ENCODE data around the gene PLK3.
"Not testable (repeated sequence)": the region's sequence is repeated elsewhere in the genome, so short reads cannot be mapped to it uniquely, and the experiment has no call there.

Gene PLK3

GRCh38 chr1:44810762-44811105 lies 10.6 kb downstream of the PLK3 start:
- Mint-ChIP-seq H3K36me3 (ENCODE audit: low read depth) (peaks cover 42% of the 10 kb centered on the region), H3K27ac (peak overlapping the region; percentile 99), H3K4me1 (ENCODE audit: low read depth) (peaks cover 66% of the 10 kb centered on the region)
- H3K27me3 Mint-ChIP-seq (ENCODE audit: low read depth); H3K4me3 Mint-ChIP-seq; H3K9me3 Mint-ChIP-seq: not testable (repeated sequence)

- Mint-ChIP-seq H3K27me3 (ENCODE audit: low read depth) (no peaks in the 10 kb centered on the region), H3K36me3 (ENCODE audit: low read depth) (peaks cover 41% of the 10 kb centered on the region), H3K4me1 (ENCODE audit: low read depth) (peaks cover 65% of the 10 kb centered on the region), H3K27ac (peak overlapping the region; percentile 99), H3K9me3 (no peaks in the 10 kb centered on the region), H3K4me3 (peak overlapping the region; percentile 38)
Measured at GRCh38 chr1:44811234-44811633, 11.1 kb downstream of the PLK3 start.

GRCh38 chr1:44812822-44813543 lies 12.8 kb downstream of the PLK3 start:
- Mint-ChIP-seq H3K4me1 (ENCODE audit: low read depth) (peaks cover 57% of the 10 kb centered on the region), H3K27me3 (ENCODE audit: low read depth) (no peaks in the 10 kb centered on the region), H3K27ac (no peak overlapping the region), H3K9me3 (no peaks in the 10 kb centered on the region), H3K4me3 (peak overlapping the region; percentile 91), H3K36me3 (ENCODE audit: low read depth) (peaks cover 35% of the 10 kb centered on the region)

- Mint-ChIP-seq H3K4me1 (ENCODE audit: low read depth) (peaks cover 46% of the 10 kb centered on the region), H3K4me3 (peak overlapping the region; percentile 72), H3K36me3 (ENCODE audit: low read depth) (peaks cover 26% of the 10 kb centered on the region)
- H3K27ac Mint-ChIP-seq; H3K9me3 Mint-ChIP-seq; H3K27me3 Mint-ChIP-seq (ENCODE audit: low read depth): not testable (repeated sequence)
Measured at GRCh38 chr1:44815926-44816325, 15.7 kb downstream of the PLK3 start.

- H3K4me3 Mint-ChIP-seq, result peak overlapping the region; percentile 15
- H3K36me3 Mint-ChIP-seq (ENCODE audit: low read depth), result peaks cover 17% of the 10 kb centered on the region
- no peaks in the 10 kb centered on the region for H3K9me3 Mint-ChIP-seq
- H3K27ac Mint-ChIP-seq, result peak overlapping the region; percentile 32
- no peaks in the 10 kb centered on the region for H3K27me3 Mint-ChIP-seq (ENCODE audit: low read depth)
- H3K4me1 Mint-ChIP-seq (ENCODE audit: low read depth), result peaks cover 40% of the 10 kb centered on the region
Measured at GRCh38 chr1:44817307-44817706, 17.1 kb downstream of the PLK3 start.

GRCh38 chr1:44817771-44818495 lies 17.8 kb downstream of the PLK3 start:
- no peaks in the 10 kb centered on the region for H3K27me3 Mint-ChIP-seq (ENCODE audit: low read depth)
- H3K27ac Mint-ChIP-seq, result peak overlapping the region; percentile 82
- H3K9me3 Mint-ChIP-seq, result no peaks in the 10 kb centered on the region
- H3K4me1 Mint-ChIP-seq (ENCODE audit: low read depth), result peaks cover 44% of the 10 kb centered on the region
- H3K4me3 Mint-ChIP-seq, result peak overlapping the region; percentile 78
- peaks cover 17% of the 10 kb centered on the region for H3K36me3 Mint-ChIP-seq (ENCODE audit: low read depth)

GRCh38 chr1:44819196-44819607 lies 19.0 kb downstream of the PLK3 start:
- Mint-ChIP-seq H3K9me3 (no peaks in the 10 kb centered on the region), H3K4me3 (peak overlapping the region; percentile 87), H3K27ac (peak overlapping the region; percentile 99), H3K36me3 (ENCODE audit: low read depth) (peaks cover 17% of the 10 kb centered on the region), H3K4me1 (ENCODE audit: low read depth) (peaks cover 38% of the 10 kb centered on the region), H3K27me3 (ENCODE audit: low read depth) (no peaks in the 10 kb centered on the region)

- no peaks in the 10 kb centered on the region for H3K9me3 Mint-ChIP-seq
- no peaks in the 10 kb centered on the region for H3K27me3 Mint-ChIP-seq (ENCODE audit: low read depth)
- peak overlapping the region; percentile 99 for H3K27ac Mint-ChIP-seq
- peak overlapping the region; percentile 87 for H3K4me3 Mint-ChIP-seq
- H3K36me3 Mint-ChIP-seq (ENCODE audit: low read depth), result peaks cover 15% of the 10 kb centered on the region
- H3K4me1 Mint-ChIP-seq (ENCODE audit: low read depth), result peaks cover 37% of the 10 kb centered on the region
Measured at GRCh38 chr1:44819608-44820327, 19.6 kb downstream of the PLK3 start.

- Mint-ChIP-seq H3K4me3 (peak overlapping the region; percentile 87), H3K9me3 (no peaks in the 10 kb centered on the region), H3K27me3 (ENCODE audit: low read depth) (no peaks in the 10 kb centered on the region), H3K36me3 (ENCODE audit: low read depth) (peaks cover 7% of the 10 kb centered on the region), H3K4me1 (ENCODE audit: low read depth) (peaks cover 30% of the 10 kb centered on the region), H3K27ac (peak overlapping the region; percentile 99)
Measured at GRCh38 chr1:44820328-44821239, 20.4 kb downstream of the PLK3 start.

- Mint-ChIP-seq H3K4me3 (peak overlapping the region; percentile 87), H3K27ac (peak overlapping the region; percentile 43), H3K4me1 (ENCODE audit: low read depth) (peaks cover 30% of the 10 kb centered on the region)
Measured at GRCh38 chr1:44821240-44821715, 21.1 kb downstream of the PLK3 start.

GRCh38 chr1:44822131-44822701 lies 22.0 kb downstream of the PLK3 start:
- H3K4me1 Mint-ChIP-seq (ENCODE audit: low read depth), result peaks cover 31% of the 10 kb centered on the region
- H3K4me3 Mint-ChIP-seq, result no peak overlapping the region
- peaks cover 6% of the 10 kb centered on the region for H3K36me3 Mint-ChIP-seq (ENCODE audit: low read depth)
- no peak overlapping the region for H3K27ac Mint-ChIP-seq
- no peaks in the 10 kb centered on the region for H3K9me3 Mint-ChIP-seq
- no peaks in the 10 kb centered on the region for H3K27me3 Mint-ChIP-seq (ENCODE audit: low read depth)

More at GRCh38 chr1:44821240-44821715, 21.1 kb downstream of the PLK3 start:
- Mint-ChIP-seq H3K36me3 (ENCODE audit: low read depth) (peaks cover 6% of the 10 kb centered on the region), H3K27me3 (ENCODE audit: low read depth) (no peaks in the 10 kb centered on the region), H3K9me3 (no peaks in the 10 kb centered on the region)

- Mint-ChIP-seq H3K4me1 (ENCODE audit: low read depth) (peaks cover 26% of the 10 kb centered on the region), H3K4me3 (no peak overlapping the region), H3K9me3 (no peaks in the 10 kb centered on the region), H3K27ac (no peak overlapping the region), H3K36me3 (ENCODE audit: low read depth) (peaks cover 2% of the 10 kb centered on the region), H3K27me3 (ENCODE audit: low read depth) (no peaks in the 10 kb centered on the region)
Measured at GRCh38 chr1:44822981-44823451, 22.8 kb downstream of the PLK3 start.

- not testable (repeated sequence) for H3K27ac Mint-ChIP-seq; H3K4me3 Mint-ChIP-seq; H3K27me3 Mint-ChIP-seq (ENCODE audit: low read depth); H3K9me3 Mint-ChIP-seq; H3K36me3 Mint-ChIP-seq (ENCODE audit: low read depth)
- peaks cover 19% of the 10 kb centered on the region for H3K4me1 Mint-ChIP-seq (ENCODE audit: low read depth)
Measured at GRCh38 chr1:44824392-44824791, 24.2 kb downstream of the PLK3 start.

All from T-helper 1 cell treated with Interleukin-12 subunit alpha and Interleukin-12 subunit beta and Interleukin-4 antibody, amounts not matched to agents 30 μg/mL and 1 μg/mL, for 36 hours (primary cell).